Measurements from ENCODE around the gene KRT10.
"Not testable (repeated sequence)": the region's sequence is repeated elsewhere in the genome, so short reads cannot be mapped to it uniquely, and the experiment has no call there.

Gene KRT10

DNA sequence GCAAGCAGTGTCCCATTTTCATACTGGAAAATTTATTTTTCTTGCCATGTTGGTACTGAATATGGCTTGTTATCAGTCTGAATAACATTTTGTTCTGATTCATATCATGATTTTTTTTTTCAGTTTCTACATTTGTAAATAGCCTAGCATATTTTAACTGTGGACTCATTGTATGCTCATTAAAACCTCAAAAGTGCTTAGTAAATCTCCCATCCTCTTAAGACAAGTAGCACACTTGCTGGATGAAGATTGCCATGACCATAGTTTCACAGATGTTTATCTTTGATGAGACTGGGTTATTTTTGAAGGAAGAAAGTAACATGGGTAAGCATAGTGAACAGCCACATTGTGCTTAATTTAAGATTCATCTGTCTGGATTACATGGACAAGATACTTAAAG, 878 bp downstream of the KRT10 start:
- H3K4me3 Mint-ChIP-seq = no peak overlapping the region

DNA sequence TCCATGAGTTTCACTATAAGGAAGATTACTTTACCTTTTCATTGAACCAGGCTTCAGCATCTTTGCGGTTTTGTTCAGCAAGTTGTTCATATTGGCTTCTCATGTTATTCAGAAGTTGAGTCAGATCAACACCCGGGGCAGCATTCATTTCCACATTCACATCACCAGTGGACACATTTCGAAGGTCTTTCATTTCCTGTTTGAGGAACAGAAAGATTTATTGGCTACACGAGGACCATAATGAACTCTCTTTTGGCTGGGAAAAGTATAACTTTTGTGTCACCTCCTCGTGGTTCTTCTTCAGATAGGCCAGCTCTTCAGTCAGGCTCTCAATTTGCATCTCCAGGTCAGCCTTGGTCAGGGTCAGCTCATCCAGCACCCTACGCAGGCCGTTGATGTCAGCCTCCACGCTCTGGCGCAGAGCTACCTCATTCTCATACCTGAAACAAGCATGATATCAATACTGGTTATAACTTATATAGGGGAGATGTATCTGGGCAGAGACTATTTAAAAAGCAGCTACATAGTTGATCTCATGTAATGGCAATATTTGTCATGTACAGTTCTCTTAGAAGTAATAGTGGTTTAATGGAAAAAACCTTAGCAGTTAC, 2.1 kb downstream of the KRT10 start:
- Mint-ChIP-seq H3K36me3 (ENCODE audit: low read depth) (peaks cover 29% of the 10 kb centered on the region), H3K27me3 (ENCODE audit: low read depth) (peaks cover 20% of the 10 kb centered on the region), H3K27ac (peak overlapping the region; percentile 71), H3K4me3 (peak overlapping the region; percentile 62), H3K4me1 (ENCODE audit: low read depth) (peaks cover 16% of the 10 kb centered on the region), H3K9me3 (peaks cover 26% of the 10 kb centered on the region)

More for the DNA sequence above, 878 bp downstream of the KRT10 start:
- Mint-ChIP-seq H3K4me1 (ENCODE audit: low read depth) (peaks cover 16% of the 10 kb centered on the region), H3K27me3 (ENCODE audit: low read depth) (peaks cover 20% of the 10 kb centered on the region), H3K36me3 (ENCODE audit: low read depth) (peaks cover 27% of the 10 kb centered on the region), H3K9me3 (peaks cover 26% of the 10 kb centered on the region), H3K27ac (no peak overlapping the region)

DNA sequence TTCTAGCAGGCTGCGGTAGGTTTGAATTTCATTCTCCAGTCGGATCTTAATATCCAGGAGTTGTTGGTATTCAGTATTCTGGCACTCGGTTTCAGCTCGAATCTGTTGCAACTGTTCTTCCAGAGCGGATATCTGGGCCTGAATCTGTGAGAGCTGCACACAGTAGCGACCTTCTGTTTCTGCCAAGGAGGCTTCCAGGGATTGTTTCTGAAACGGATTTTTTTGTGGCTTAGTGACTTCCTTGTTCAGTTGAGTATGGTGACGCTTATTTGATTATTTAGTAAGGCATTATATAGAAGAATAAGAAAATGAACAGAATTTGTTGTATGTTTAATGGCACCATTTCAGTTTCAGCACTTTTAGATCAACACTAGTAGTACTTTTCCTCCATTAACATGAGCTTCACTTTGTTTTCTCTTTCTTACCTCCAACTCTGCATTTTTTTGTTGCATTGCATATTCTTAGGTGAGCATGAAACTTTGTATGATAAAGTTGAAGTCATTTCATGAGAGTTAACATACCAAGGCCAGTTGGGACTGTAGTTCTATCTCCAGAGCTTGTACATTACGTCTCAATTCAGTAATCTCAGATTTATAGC, 2.8 kb downstream of the KRT10 start:
- Mint-ChIP-seq H3K36me3 (ENCODE audit: low read depth) (peaks cover 29% of the 10 kb centered on the region), H3K27ac (peak overlapping the region; percentile 68), H3K9me3 (peaks cover 28% of the 10 kb centered on the region), H3K4me3 (peak overlapping the region; percentile 62), H3K4me1 (ENCODE audit: low read depth) (peaks cover 16% of the 10 kb centered on the region), H3K27me3 (ENCODE audit: low read depth) (peaks cover 22% of the 10 kb centered on the region)

DNA sequence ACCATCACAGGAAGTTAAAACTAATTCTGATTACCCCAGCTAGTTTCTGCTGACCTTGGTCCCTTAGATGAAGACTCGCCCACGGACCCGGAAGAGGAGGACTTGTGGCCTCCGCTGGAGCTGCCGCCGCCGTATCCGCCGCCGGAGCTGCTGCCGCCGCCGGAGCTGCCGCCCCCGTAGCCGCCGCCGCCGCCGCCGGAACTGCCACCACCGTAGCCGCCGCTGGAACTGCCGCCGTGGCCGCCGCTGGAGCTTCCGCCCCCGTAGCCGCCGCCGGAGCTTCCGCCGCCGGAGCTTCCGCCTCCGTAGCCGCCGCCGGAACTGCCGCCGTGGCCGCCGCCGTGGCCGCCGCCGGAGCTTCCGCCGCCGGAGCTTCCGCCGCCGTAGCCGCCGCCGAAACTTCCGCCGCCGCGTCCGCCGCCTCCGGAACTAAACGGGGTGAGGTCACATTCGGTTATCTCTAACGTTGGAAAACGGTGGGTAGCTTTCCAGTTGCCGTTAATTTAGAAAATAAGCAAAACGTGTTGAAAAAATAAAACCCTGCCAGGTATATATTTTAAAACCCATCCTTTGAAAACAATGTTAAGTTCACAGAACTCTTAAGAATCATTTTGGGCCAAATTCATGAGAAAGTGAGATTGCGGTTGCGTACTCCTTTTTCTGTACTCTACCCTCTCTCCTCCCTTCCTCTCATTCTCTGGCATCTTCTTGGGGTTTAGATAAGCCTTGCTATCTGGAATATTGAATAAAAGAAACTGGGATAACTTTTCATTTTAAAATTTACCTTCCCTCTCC, 3.5 kb downstream of the KRT10 start:
- Mint-ChIP-seq H3K27me3 (ENCODE audit: low read depth) (peaks cover 25% of the 10 kb centered on the region), H3K4me1 (ENCODE audit: low read depth) (peaks cover 16% of the 10 kb centered on the region), H3K27ac (peak overlapping the region; percentile 81), H3K36me3 (ENCODE audit: low read depth) (peaks cover 29% of the 10 kb centered on the region), H3K9me3 (peaks cover 32% of the 10 kb centered on the region), H3K4me3 (peak overlapping the region; percentile 85)

DNA sequence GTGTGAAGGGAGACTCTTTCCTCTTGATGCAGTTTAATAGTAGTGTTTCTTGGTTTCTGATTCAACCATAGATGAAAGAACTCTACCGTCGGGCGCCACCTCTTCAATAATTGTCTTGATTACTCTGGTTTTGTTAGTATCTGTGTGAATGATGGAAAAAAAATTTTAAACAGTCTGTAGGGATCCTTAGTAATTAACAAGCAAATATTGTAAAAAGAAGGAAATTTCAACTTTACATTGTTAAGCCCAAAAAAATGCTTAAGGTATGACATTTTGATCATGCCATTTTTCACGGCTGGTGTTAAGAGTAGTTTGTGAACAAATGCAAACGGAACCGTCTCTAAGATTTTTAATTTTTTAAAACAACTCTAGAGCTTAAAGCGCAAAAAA, 4.1 kb downstream of the KRT10 start:
- Mint-ChIP-seq H3K4me3 (peak overlapping the region; percentile 85), H3K9me3 (peaks cover 36% of the 10 kb centered on the region), H3K27me3 (ENCODE audit: low read depth) (peaks cover 29% of the 10 kb centered on the region), H3K36me3 (ENCODE audit: low read depth) (peaks cover 29% of the 10 kb centered on the region), H3K27ac (peak overlapping the region; percentile 81), H3K4me1 (ENCODE audit: low read depth) (peaks cover 16% of the 10 kb centered on the region)

DNA sequence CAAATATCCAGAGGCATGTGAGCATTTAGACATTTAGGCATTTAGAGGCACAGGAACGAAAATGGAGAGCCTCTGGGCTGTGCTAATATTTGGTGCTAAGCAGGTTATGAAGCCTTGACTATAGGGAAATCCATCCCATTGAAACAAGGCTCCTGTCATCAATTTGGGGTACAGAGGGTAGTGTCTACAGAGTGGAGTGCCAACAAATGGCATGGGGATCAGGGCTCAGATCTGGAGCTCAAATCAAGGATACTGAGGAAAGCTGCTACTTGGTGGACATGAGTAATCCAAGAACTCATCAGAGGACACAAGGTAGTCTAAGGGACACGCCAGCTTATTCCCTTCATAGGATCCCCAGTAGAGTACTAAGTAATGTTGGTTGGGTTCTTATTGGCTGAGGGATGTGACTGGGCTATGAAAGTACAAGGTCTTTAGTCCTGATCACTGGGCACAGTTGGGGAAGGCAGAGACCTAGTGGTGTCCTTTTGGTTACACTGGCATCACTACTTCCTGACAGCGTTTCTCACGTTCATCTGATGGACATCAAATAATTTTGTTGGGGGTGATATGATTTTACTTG, 5.2 kb downstream of the KRT10 start:
- Mint-ChIP-seq H3K4me3 (peak overlapping the region; percentile 75), H3K27ac (peak overlapping the region; percentile 57), H3K9me3 (peaks cover 36% of the 10 kb centered on the region), H3K36me3 (ENCODE audit: low read depth) (peaks cover 27% of the 10 kb centered on the region), H3K27me3 (ENCODE audit: low read depth) (peaks cover 32% of the 10 kb centered on the region), H3K4me1 (ENCODE audit: low read depth) (peaks cover 16% of the 10 kb centered on the region)

DNA sequence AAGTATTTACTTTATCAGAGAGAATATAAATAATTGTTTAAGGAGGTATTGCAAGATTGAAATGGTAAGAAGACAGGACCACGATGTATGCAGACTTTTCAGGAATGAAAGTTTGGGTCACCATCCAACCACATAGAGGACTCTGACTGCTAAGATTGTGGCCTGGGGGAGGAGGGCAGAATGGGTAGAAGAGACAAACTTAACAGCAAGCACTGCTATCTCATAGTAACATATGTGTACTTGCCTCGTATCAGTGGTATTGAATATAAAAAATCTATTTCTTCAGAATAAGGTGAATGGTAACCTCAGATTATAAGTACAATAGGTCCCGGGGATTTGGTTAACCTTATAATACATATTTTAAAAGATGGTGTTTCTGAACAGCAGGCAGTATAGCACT, 5.8 kb downstream of the KRT10 start:
- Mint-ChIP-seq H3K36me3 (ENCODE audit: low read depth) (peaks cover 25% of the 10 kb centered on the region), H3K4me3 (no peak overlapping the region)

DNA sequence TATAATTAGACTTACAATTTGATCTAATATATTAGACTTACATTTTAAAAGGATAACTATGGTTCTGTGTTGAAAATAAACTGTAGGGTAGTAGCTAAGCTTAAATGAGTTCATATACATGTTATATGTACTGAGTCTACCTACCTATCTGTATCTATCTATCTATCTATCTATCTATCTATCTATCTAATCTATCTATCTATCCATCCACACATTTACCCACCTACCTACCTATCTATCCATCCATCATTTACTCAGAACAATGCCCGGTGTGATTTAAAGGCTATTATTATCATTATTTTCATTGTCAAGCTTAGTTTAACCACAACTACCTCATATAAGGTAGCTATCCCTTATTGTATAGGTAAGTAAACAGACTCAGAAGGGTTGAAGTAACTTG, 7.0 kb downstream of the KRT10 start:
- peaks cover 24% of the 10 kb centered on the region for H3K36me3 Mint-ChIP-seq (ENCODE audit: low read depth)
- H3K9me3 Mint-ChIP-seq = peaks cover 35% of the 10 kb centered on the region
- H3K4me1 Mint-ChIP-seq (ENCODE audit: low read depth) = peaks cover 15% of the 10 kb centered on the region
- H3K27me3 Mint-ChIP-seq (ENCODE audit: low read depth) = peaks cover 43% of the 10 kb centered on the region
- H3K4me3 Mint-ChIP-seq = no peak overlapping the region
- no peak overlapping the region for H3K27ac Mint-ChIP-seq

More for the DNA sequence above, 5.8 kb downstream of the KRT10 start:
- Mint-ChIP-seq H3K9me3 (peaks cover 36% of the 10 kb centered on the region), H3K4me1 (ENCODE audit: low read depth) (peaks cover 16% of the 10 kb centered on the region), H3K27me3 (ENCODE audit: low read depth) (peaks cover 35% of the 10 kb centered on the region), H3K27ac (no peak overlapping the region)

DNA sequence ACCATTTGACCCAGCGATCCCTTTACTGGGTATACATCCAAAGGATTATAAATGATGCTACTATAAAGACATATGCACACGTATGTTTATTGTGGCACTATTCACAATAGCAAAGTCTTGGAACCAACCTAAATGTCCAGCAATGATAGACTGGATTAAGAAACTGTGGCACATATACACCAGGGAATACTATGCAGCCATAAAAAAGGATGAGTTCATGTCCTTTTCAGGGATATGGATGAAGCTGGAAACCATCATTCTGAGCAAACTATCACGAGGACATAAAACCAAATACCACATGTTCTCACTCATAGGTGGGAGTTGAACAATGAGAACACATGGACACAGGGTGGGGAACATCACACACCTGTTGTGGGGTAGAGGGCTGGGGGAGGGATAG, 7.8 kb downstream of the KRT10 start:
- Mint-ChIP-seq H3K27me3 (ENCODE audit: low read depth) (peaks cover 46% of the 10 kb centered on the region), H3K9me3 (peaks cover 27% of the 10 kb centered on the region), H3K36me3 (ENCODE audit: low read depth) (peaks cover 19% of the 10 kb centered on the region), H3K4me1 (ENCODE audit: low read depth) (peaks cover 12% of the 10 kb centered on the region)
- not testable (repeated sequence) for H3K27ac Mint-ChIP-seq, H3K4me3 Mint-ChIP-seq

DNA sequence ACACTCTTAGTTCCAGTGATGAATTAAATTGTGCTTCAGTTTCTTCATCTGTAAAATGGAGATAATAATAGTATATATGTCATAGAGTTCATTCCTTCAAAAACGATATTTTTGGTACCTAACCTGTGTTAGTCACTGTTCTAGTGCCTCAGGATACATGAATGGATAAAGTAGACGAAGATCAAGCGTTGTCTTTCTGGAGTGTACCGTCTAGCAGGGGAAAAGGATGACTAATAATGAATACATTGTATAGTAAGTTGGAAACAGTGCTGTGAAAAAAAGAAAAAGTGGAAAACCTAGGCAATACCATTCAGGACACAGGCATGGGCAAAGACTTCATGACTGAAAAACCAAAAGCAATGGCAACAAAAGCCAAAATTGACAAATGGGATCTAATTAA, 8.6 kb downstream of the KRT10 start:
- Mint-ChIP-seq H3K36me3 (ENCODE audit: low read depth) (peaks cover 19% of the 10 kb centered on the region), H3K4me1 (ENCODE audit: low read depth) (peaks cover 9% of the 10 kb centered on the region), H3K27ac (no peak overlapping the region), H3K27me3 (ENCODE audit: low read depth) (peaks cover 54% of the 10 kb centered on the region), H3K9me3 (peaks cover 23% of the 10 kb centered on the region), H3K4me3 (no peak overlapping the region)

DNA sequence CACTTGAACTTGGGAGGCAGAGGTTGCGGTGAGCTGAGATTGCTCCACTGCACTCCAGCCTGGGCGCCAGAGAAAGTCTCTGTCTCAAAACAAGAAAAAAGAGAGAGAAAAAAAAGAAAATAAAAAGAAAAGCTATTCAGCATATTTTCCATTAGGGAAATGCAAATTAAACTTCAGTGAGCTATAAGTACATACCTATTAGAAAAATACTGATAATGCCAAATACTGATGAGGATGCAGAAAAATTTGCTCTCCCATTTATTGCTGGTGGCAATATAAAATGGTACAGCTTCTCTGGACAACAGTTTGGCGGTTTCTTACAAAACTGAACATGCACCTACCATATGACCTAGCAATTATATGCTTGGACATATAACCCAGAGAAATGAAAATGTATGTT, 9.8 kb downstream of the KRT10 start:
- Mint-ChIP-seq H3K27ac (no peak overlapping the region), H3K36me3 (ENCODE audit: low read depth) (peaks cover 12% of the 10 kb centered on the region), H3K4me1 (ENCODE audit: low read depth) (peaks cover 2% of the 10 kb centered on the region), H3K4me3 (no peak overlapping the region), H3K27me3 (ENCODE audit: low read depth) (peaks cover 64% of the 10 kb centered on the region), H3K9me3 (peaks cover 17% of the 10 kb centered on the region)

DNA sequence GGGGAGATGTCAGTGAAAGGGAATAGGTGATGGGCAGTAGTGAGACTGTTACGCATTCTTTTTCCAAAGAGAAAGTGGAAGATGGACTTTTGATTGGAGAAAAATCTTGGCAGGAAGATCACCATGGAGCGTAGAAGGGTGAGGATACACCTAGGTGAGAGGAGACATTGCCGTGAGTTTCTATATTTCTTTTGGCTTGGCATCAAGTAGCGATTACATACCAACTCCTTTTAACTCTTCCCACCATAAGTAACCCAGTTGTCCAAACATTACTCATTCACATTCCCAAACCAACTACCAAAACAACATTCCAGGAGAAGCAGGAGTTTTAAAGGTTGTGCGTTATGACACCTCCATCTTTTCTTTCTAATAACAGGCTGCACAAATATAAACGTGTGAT, 11.9 kb downstream of the KRT10 start:
- H3K4me3 Mint-ChIP-seq = no peak overlapping the region
- no peaks in the 10 kb centered on the region for H3K4me1 Mint-ChIP-seq (ENCODE audit: low read depth)
- peaks cover 10% of the 10 kb centered on the region for H3K9me3 Mint-ChIP-seq
- no peaks in the 10 kb centered on the region for H3K36me3 Mint-ChIP-seq (ENCODE audit: low read depth)
- H3K27me3 Mint-ChIP-seq (ENCODE audit: low read depth) = peaks cover 84% of the 10 kb centered on the region
- no peak overlapping the region for H3K27ac Mint-ChIP-seq

DNA sequence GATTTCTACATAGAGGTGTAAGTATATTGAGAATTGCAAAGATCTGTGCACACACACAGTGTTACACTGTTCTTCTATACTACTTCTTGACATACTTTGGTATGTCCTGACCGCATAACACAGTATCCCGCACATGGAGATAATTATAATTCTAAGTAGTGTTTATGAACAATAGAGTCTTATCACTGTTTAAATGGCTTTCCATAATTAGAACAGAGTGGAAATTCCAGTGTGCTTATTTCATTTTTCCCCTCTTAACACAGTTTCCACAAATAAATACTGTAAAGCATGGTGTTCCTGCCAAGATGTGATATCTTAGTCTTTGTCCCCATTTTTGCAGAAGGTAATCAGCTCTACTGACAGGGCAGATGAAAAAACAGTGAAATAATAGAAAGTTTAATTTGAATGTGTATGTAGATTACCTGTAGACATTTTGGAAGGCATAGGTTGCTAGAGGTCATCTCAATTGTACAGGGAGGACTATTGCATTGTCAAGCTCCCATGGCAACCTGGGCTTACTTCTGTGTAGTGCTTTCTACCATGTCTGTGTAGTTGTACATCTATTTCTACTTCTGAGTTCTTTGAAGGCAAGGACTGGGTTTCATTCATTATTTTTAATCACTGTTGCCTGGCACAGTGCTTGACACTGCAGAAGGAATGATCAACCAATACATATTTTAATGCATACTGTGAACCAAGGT, 12.5 kb downstream of the KRT10 start:
- H3K27me3 Mint-ChIP-seq (ENCODE audit: low read depth) = peaks cover 88% of the 10 kb centered on the region
- no peaks in the 10 kb centered on the region for H3K36me3 Mint-ChIP-seq (ENCODE audit: low read depth)
- no peak overlapping the region for H3K27ac Mint-ChIP-seq
- no peak overlapping the region for H3K4me3 Mint-ChIP-seq
- H3K9me3 Mint-ChIP-seq = peaks cover 10% of the 10 kb centered on the region
- no peaks in the 10 kb centered on the region for H3K4me1 Mint-ChIP-seq (ENCODE audit: low read depth)

DNA sequence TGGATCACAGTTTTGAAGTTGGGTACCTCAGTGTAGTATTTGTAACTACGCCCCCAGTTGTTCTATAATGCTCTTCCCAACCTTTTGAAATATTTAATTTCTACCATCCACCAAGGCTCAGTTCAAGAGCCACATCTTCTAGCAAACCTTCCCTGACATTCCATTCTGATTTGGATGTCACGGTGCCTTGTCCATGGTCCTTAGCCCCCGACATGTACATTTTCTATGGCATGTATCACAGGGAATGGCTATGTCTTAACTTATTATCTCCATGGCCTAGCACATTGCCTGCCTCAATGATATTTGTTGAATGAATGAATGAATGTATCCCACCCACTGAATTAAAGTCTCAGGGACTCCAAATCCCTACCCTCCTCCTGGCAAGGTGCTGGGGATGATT, 16.3 kb downstream of the KRT10 start:
- Mint-ChIP-seq H3K4me1 (ENCODE audit: low read depth) (peaks cover 3% of the 10 kb centered on the region), H3K9me3 (no peaks in the 10 kb centered on the region), H3K27me3 (ENCODE audit: low read depth) (peaks cover 70% of the 10 kb centered on the region), H3K4me3 (no peak overlapping the region), H3K36me3 (ENCODE audit: low read depth) (no peaks in the 10 kb centered on the region), H3K27ac (no peak overlapping the region)

All from T-helper 1 cell treated with Interleukin-12 subunit alpha and Interleukin-12 subunit beta and Interleukin-4 antibody, amounts not matched to agents 30 μg/mL and 1 μg/mL, for 36 hours (primary cell).